Measurements from ENCODE around the gene ZNF813.

Gene ZNF813

DNA sequence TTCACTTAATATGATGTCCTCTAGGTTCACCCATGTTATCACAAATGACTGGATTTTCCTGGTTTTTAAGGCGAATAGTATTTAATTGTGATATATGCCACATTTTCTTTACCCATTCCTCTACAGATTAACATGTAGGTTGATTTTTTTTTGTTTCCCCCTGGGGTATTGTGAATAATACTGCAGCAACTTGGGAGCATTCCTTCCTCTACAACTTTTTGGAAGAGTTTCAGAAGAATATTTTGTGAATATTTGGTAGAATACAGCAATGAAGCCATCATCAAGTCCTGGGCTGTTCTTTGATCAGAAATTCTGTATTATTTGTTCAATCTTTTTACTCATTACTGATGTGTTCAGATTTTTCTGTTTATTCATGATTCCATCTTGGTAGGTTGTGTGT lies 64.8 kb downstream of the ZNF813 start:
- H3K4me3 ChIP-seq (ENCODE audit: control insufficient read depth, low read depth, low read length), result no peak overlapping the region
- TF ChIP-seq, protein P1, sequence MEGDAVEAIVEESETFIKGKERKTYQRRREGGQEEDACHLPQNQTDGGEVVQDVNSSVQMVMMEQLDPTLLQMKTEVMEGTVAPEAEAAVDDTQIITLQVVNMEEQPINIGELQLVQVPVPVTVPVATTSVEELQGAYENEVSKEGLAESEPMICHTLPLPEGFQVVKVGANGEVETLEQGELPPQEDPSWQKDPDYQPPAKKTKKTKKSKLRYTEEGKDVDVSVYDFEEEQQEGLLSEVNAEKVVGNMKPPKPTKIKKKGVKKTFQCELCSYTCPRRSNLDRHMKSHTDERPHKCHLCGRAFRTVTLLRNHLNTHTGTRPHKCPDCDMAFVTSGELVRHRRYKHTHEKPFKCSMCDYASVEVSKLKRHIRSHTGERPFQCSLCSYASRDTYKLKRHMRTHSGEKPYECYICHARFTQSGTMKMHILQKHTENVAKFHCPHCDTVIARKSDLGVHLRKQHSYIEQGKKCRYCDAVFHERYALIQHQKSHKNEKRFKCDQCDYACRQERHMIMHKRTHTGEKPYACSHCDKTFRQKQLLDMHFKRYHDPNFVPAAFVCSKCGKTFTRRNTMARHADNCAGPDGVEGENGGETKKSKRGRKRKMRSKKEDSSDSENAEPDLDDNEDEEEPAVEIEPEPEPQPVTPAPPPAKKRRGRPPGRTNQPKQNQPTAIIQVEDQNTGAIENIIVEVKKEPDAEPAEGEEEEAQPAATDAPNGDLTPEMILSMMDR (IDR thresholded peaks at IDR 0.05; ENCODE audit: control insufficient read depth, insufficient read depth, low read depth, low read length, missing control alignments), result no peak
- no peak for DNase-seq (ENCODE audit: low read depth)

DNA sequence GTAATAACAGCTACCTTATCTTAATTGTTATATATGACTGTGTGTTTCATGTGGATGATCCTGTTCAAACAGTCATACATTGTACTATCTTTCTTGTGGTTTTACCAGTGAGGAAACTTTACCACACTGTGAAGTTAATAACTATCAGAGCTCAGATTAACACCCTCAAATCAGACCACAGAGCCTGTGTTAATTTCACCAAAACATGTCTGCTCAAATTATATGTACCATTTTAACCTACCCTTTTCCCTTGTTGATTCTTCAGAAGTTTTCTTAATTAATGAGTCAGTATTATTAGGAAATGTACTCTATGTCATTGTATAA lies 68.7 kb downstream of the ZNF813 start:
- H3K4me3 ChIP-seq (ENCODE audit: control insufficient read depth, low read depth, low read length), result no peak overlapping the region

DNA sequence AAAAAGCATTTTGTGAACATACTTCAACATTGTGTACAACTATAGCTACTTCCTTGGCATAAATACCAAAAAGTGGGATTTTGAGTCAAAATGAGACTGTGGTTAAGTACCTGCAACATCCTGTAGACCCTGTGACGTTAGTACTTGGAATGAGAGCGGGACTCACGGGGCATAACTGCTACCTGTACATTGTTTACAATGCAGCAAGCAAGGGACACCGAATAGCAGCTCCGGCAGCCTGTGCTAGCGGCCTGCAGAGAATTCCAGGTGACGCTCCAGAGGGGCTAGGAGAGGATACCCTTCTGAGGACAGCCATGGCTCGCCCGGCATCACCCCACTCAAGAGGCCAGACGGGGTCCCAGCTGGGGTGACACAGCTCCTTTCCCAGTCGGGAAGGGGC lies 69.6 kb downstream of the ZNF813 start:
- H3K4me3 ChIP-seq (ENCODE audit: control insufficient read depth, low read depth, low read length), result peak overlapping the region; percentile 72
- TF ChIP-seq, protein P1 (IDR thresholded peaks at IDR 0.05; ENCODE audit: control insufficient read depth, insufficient read depth, low read depth, low read length, missing control alignments), result no peak
- DNase-seq (ENCODE audit: low read depth), result no peak

More for the DNA sequence above, 68.7 kb downstream of the ZNF813 start:
- TF ChIP-seq, protein P1 (IDR thresholded peaks at IDR 0.05; ENCODE audit: control insufficient read depth, insufficient read depth, low read depth, low read length, missing control alignments), result no peak
- no peak for DNase-seq (ENCODE audit: low read depth)

GRCh38 chr19:53537521-53538377 lies 70.2 kb downstream of the ZNF813 start, which contains the start of gene ZNF331:
TSS of gene ZNF331 (plus strand) at chr19:53538145. CDS start at chr19:53569377, 31,232 bp downstream.
- TF ChIP-seq, protein P1 (IDR thresholded peaks at IDR 0.05; ENCODE audit: control insufficient read depth, insufficient read depth, low read depth, low read length, missing control alignments), result peak; percentile 32
- peak; percentile 39 for DNase-seq (ENCODE audit: low read depth)
- H3K4me3 ChIP-seq (ENCODE audit: control insufficient read depth, low read depth, low read length), result peak within 1 kb of the TSS; percentile 72

DNA sequence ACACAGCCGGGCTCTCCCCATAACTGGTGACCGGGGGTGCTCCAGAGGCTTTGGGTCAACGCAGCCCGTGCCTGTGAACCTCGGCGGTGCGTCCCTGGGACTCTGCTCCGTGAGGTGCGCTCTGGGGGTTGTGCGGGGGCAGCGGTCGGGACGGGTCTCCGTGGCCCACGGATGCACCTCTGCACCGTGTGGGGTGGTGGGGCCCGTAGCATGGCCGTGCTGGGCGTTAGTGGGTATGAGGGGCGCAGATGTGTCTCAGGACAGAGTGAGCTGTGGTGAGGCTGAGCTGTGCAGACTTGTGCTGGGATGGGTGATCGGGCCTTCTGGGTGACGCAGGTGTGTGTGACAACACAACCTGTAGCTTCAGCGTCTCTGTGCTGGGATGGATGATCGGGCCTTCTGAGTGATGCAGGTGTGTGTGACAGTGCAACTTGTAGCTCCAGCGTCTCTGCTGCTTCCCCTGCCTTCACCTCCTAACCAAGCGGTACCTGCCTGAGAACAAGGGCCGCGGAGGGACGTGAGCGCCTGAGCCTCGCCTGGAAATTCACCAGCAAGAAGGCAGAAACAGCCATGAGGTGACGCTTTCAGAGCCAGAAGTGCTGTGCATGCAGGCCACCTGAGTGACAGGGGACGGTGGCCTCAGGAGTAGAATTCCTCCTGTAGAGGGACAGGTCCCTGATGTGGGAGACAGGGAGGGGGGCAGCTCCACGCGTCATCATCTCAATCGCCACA lies 71.0 kb downstream of the ZNF813 start:
- DNase-seq (ENCODE audit: low read depth), result no peak
- TF ChIP-seq, protein P1 (IDR thresholded peaks at IDR 0.05; ENCODE audit: control insufficient read depth, insufficient read depth, low read depth, low read length, missing control alignments), result no peak
- peak overlapping the region; percentile 72 for H3K4me3 ChIP-seq (ENCODE audit: control insufficient read depth, low read depth, low read length)

GRCh38 chr19:53540091-53540490 lies 72.6 kb downstream of the ZNF813 start:
- no peak overlapping the region for H3K4me3 ChIP-seq (ENCODE audit: control insufficient read depth, low read depth, low read length)
- no peak for DNase-seq (ENCODE audit: low read depth)
- TF ChIP-seq, protein P1 (IDR thresholded peaks at IDR 0.05; ENCODE audit: control insufficient read depth, insufficient read depth, low read depth, low read length, missing control alignments), result no peak

Measured in AG09309 (cell line).